HCT116 (cell line): ENCODE results near the gene SMIM20. TPM values are rescaled to one million over a fixed set of nuclear protein-coding genes. Genes with fewer than 3 reads are reported as not detected.

Source experiments
- ATAC-seq: fragments of 200-7000 bp; cut with Tn5 transposase; 2 replicates; pipeline ENCODE4 v1.9.1; 2020; ENCODE audit warnings: mild to moderate bottlenecking, moderate library complexity
- BruUV-seq: library from RNA; stranded (reverse); fragments of 400-500 nt; replicated peaks from 2 replicates; lab custom pipeline; 2021; lab: Mats Ljungman, UMichigan
- CTCF ChIA-PET: fragments of 300-600 bp; sonication (Branson Sonifier 250); formaldehyde crosslinking; loops from one replicate; lab custom pipeline; 2021; ENCODE audit warnings: antibody characterized with exemption; lab: Charles Lee
- POLR2A ChIA-PET: fragments of 300-600, 350-600 bp; sonication (Branson Sonifier 250); formaldehyde crosslinking; loops from one replicate; lab custom pipeline; 2021; ENCODE audit warnings: antibody characterized with exemption; lab: Charles Lee
- RAD21 ChIA-PET, 2 experiments: fragments of 300-600 bp; sonication (Branson Sonifier 250); formaldehyde crosslinking; loops; one replicate each; lab custom pipeline; 2023; ENCODE audit warnings: low total read pairs in 2 of 2; ENCODE audit not compliant: uncharacterized antibody in 2 of 2, unreplicated experiment in 2 of 2, low non-redundant PET in 1 of 2; lab: Charles Lee
- DNase-seq: peaks from one replicate; pipeline ENCODE4 v3.0.0-alpha.2; 2010; ENCODE audit warnings: low read depth, low spot score
- H2AFZ ChIP-seq: fragments of 200-600 bp; shearing (Covaris generic), sonication (generic); 2 replicates; pipeline ENCODE4 v1.6.1; 2017; ENCODE audit warnings: low read depth, mixed run types, mixed read lengths, antibody characterized with exemption, low read length; ENCODE audit not compliant: poor library complexity, severe bottlenecking
- H3K27ac ChIP-seq: 2 replicates; pipeline ENCODE4 v1.5.1; 2012; ENCODE audit warnings: low read depth, low read length
- H3K27me3 ChIP-seq: fragments of 200-600 bp; sonication (generic); 2 replicates; pipeline ENCODE4 v1.6.1; 2016; ENCODE audit warnings: mixed run types, low read length, mixed read lengths; ENCODE audit not compliant: insufficient read depth
- H3K36me3 ChIP-seq, 2 experiments: fragments of 200-500 bp in 1 of 2; fragments of 200-600 bp in 1 of 2; sonication (Bioruptor generic) in 1 of 2; sonication (generic) in 1 of 2; 2 replicates each; pipeline versions ENCODE4 v1.5.1 to v1.6.1; 2014 to 2016; ENCODE audit warnings: low read length in 2 of 2, inconsistent platforms in 1 of 2, mixed read lengths in 1 of 2, mixed run types in 1 of 2; ENCODE audit not compliant: insufficient read depth in 2 of 2, control insufficient read depth in 1 of 2
- H3K4me1 ChIP-seq, 2 experiments: fragments of 200-600 bp in 1 of 2; sonication (generic) in 1 of 2; 2 replicates each; pipeline versions ENCODE4 v1.5.1 to v1.6.1; 2012 to 2017; ENCODE audit warnings: low read length in 2 of 2, inconsistent platforms in 1 of 2, mild to moderate bottlenecking in 1 of 2, mixed read lengths in 1 of 2, mixed run types in 1 of 2, moderate library complexity in 1 of 2; ENCODE audit not compliant: insufficient read depth in 2 of 2, control insufficient read depth in 1 of 2
- H3K4me2 ChIP-seq: fragments of 200-600 bp; sonication (generic); 2 replicates; pipeline ENCODE4 v1.6.1; 2017; ENCODE audit warnings: mixed run types, low read length, mixed read lengths
- H3K4me3 ChIP-seq, 2 experiments: fragments of 200-600 bp in 1 of 2; sonication (generic) in 1 of 2; replicated peaks in 1 of 2; 2 replicates each; pipeline ENCODE4 v1.5.1; 2011 to 2016; ENCODE audit warnings: low read length in 2 of 2, control low read depth in 1 of 2, low read depth in 1 of 2, mild to moderate bottlenecking in 1 of 2, mixed read lengths in 1 of 2, mixed run types in 1 of 2
- H3K79me2 ChIP-seq: fragments of 200-600 bp; sonication (generic); 2 replicates; pipeline ENCODE4 v1.6.1; 2017; ENCODE audit warnings: mild to moderate bottlenecking, mixed run types, low read length, moderate library complexity, mixed read lengths; ENCODE audit not compliant: insufficient read depth
- H3K9ac ChIP-seq: fragments of 200-600 bp; sonication (generic); 2 replicates; pipeline ENCODE4 v1.6.1; 2016; ENCODE audit warnings: low read length, mixed read lengths
- H3K9me2 ChIP-seq: fragments of 200-600 bp; sonication (generic), shearing (Covaris generic); 2 replicates; pipeline ENCODE4 v1.6.1; 2017; ENCODE audit warnings: mixed run types, mild to moderate bottlenecking, moderate library complexity; ENCODE audit not compliant: insufficient read depth
- H3K9me3 ChIP-seq, 2 experiments: fragments of 200-500 bp in 1 of 2; fragments of 200-600 bp in 1 of 2; sonication (Bioruptor generic) in 1 of 2; sonication (generic) in 1 of 2; 2 replicates each; pipeline ENCODE4 v1.6.1; 2014 to 2017; ENCODE audit warnings: low read length in 2 of 2, mixed read lengths in 2 of 2, inconsistent platforms in 1 of 2, low read depth in 1 of 2, mild to moderate bottlenecking in 1 of 2, mixed run types in 1 of 2, moderate library complexity in 1 of 2; ENCODE audit not compliant: control insufficient read depth in 1 of 2, insufficient read depth in 1 of 2
- H4K20me1 ChIP-seq: fragments of 200-600 bp; sonication (generic), shearing (Covaris generic); 2 replicates; pipeline ENCODE4 v1.6.1; 2017; ENCODE audit warnings: mixed run types, mild to moderate bottlenecking, moderate library complexity; ENCODE audit not compliant: insufficient read depth
- CTCF ChIP-seq, 3 experiments: fragments of 200-600 bp in 1 of 3; sonication (generic) in 1 of 3; IDR thresholded peaks in 2 of 3; conservative IDR thresholded peaks in 1 of 3; 2 replicates each; pipeline ENCODE4 v1.5.1; 2012 to 2017; ENCODE audit warnings: low read depth in 2 of 3, low read length in 2 of 3, antibody characterized with exemption in 1 of 3, borderline replicate concordance in 1 of 3, control low read depth in 1 of 3, mild to moderate bottlenecking in 1 of 3, mixed read lengths in 1 of 3, mixed run types in 1 of 3, moderate library complexity in 1 of 3; ENCODE audit not compliant: insufficient read depth in 1 of 3
- FOSL1 ChIP-seq: IDR thresholded peaks from 2 replicates; pipeline ENCODE4 v1.6.1; 2012; ENCODE audit warnings: low read depth
- JUND ChIP-seq: IDR thresholded peaks from 2 replicates; pipeline ENCODE4 v1.6.1; 2012
- MAX ChIP-seq: IDR thresholded peaks from 2 replicates; pipeline ENCODE4 v1.6.1; 2012
- POLR2AphosphoS5 ChIP-seq: IDR thresholded peaks from 2 replicates; pipeline ENCODE4 v1.6.1; 2011; ENCODE audit warnings: mild to moderate bottlenecking, low read depth, low read length, moderate library complexity
- YY1 ChIP-seq: IDR thresholded peaks from 2 replicates; pipeline ENCODE4 v1.6.1; 2011; ENCODE audit warnings: low read length, low read depth, moderate library complexity, mild to moderate bottlenecking; ENCODE audit not compliant: insufficient replicate concordance; ENCODE audit errors: extremely low read depth
- ZNF274 ChIP-seq: fragments of 200-500 bp; sonication (Bioruptor generic); IDR thresholded peaks from 2 replicates; pipeline ENCODE4 v1.6.1; 2014; ENCODE audit warnings: mild to moderate bottlenecking, low read depth, low read length, inconsistent platforms
- intact Hi-C: fragments of 100-400 bp; cut with micrococcal nuclease; formaldehyde crosslinking; loops from 2 replicates; pipeline ENCODE4 v1.10.0; 2022
- total RNA-seq: library from RNA; stranded (reverse); gene quantifications from one replicate; pipeline ENCODE4 v1.2.1, GENCODE V29; 2021; ENCODE audit not compliant: unreplicated experiment

SMIM20 gene
- total RNA-seq, 1 experiment from 2014 or later, result 36.9 TPM

- no peak overlapping the region for H3K4me3 ChIP-seq
- H3K9ac ChIP-seq, result no peak overlapping the region
- CTCF ChIA-PET, result no interaction called here
- no peaks in the 10 kb centered on the region for H3K27me3 ChIP-seq
- no peaks in the 10 kb centered on the region for H3K9me2 ChIP-seq
- DNase-seq, result no peak
- H3K4me2 ChIP-seq, result no peak overlapping the region
- H2AFZ ChIP-seq, result no peak overlapping the region
- H3K9me3 ChIP-seq, result no peaks in the 10 kb centered on the region
- POLR2A ChIA-PET, result no interaction called here
- RAD21 ChIA-PET, result no interaction called here
- TF ChIP-seq MAX, result no peak
- TF ChIP-seq JUND, result no peak
- no peak for TF ChIP-seq YY1
- TF ChIP-seq FOSL1, result no peak
- no peak for TF ChIP-seq ZNF274
- no peak for TF ChIP-seq POLR2AphosphoS5
- no peak for TF ChIP-seq CTCF (IDR thresholded peaks at IDR 0.05 in 2 of 3, conservative IDR thresholded peaks at IDR 0.05 in 1 of 3; ENCODE audit: borderline replicate concordance in 1 of 3, insufficient read depth in 1 of 3, low read depth in 2 of 3, low read length in 2 of 3)
- no peaks in the 10 kb centered on the region for H4K20me1 ChIP-seq
- no TSS peak for BruUV-seq
- H3K36me3 ChIP-seq, result no peaks in the 10 kb centered on the region
- intact Hi-C loops, result no loop called here
- H3K4me1 ChIP-seq, result peaks cover 13 to 38% of the 10 kb centered on the region in 2 experiments; a peak in 3 of 4 replicates
- no peak overlapping the region for H3K27ac ChIP-seq
- peaks cover 15% of the 10 kb centered on the region for H3K79me2 ChIP-seq
- no peak for ATAC-seq
These were observed 2.7 kb upstream of the SMIM20 start for GRCh38 chr4:25911356-25911755.
